Skeletal muscle satellite cell (primary cell): ENCODE results near the gene IPO11. TPM values are rescaled to one million over a fixed set of nuclear protein-coding genes. Genes with fewer than 3 reads are reported as not detected.

ENCODE experiments used
- H3K27me3 ChIP-seq: 2 replicates; pipeline ENCODE4 v1.7.0; 2013; ENCODE audit warnings: low read length; ENCODE audit not compliant: control insufficient read depth, insufficient read depth
- H3K36me3 ChIP-seq: 2 replicates; pipeline ENCODE4 v1.7.0; 2013; ENCODE audit warnings: mild to moderate bottlenecking, control low read depth, low read length; ENCODE audit not compliant: insufficient read depth
- H3K4me1 ChIP-seq: 2 replicates; pipeline ENCODE4 v1.7.0; 2013; ENCODE audit warnings: low read length; ENCODE audit not compliant: control insufficient read depth, insufficient read depth
- H3K4me2 ChIP-seq: 2 replicates; pipeline ENCODE4 v1.7.0; 2013; ENCODE audit warnings: mild to moderate bottlenecking, low read length
- H3K4me3 ChIP-seq: 2 replicates; pipeline ENCODE4 v1.7.0; 2013; ENCODE audit warnings: low read length
- H3K9ac ChIP-seq: 2 replicates; pipeline ENCODE4 v1.7.0; 2013; ENCODE audit warnings: mild to moderate bottlenecking, low read depth, low read length, moderate library complexity
- H3K9me3 ChIP-seq: replicated peaks from 2 replicates; pipeline ENCODE4 v1.7.0; 2013; ENCODE audit warnings: mild to moderate bottlenecking, control low read depth, low read length
- total RNA-seq: library from RNA; depleted of rRNA; stranded (reverse); fragments of >200 nt; gene quantifications from 2 replicates; pipeline ENCODE4 v1.2.3, GENCODE V29; 2012; rRNA removed

Gene IPO11
- total RNA-seq: 25.9 and 27.3 TPM in 2 replicates

GRCh38 chr5:62412549-62413329 lies at the start of gene IPO11:
Gene IPO11 (plus strand): TSS chr5:62412763. CDS start chr5:62437280, 24,517 bp downstream.
- H3K27me3 ChIP-seq: no peaks in the 10 kb centered on the region
- H3K9ac ChIP-seq: peak within 1 kb of the TSS; percentile 90
- H3K4me3 ChIP-seq: peak within 1 kb of the TSS; percentile 88
- peak within 1 kb of the TSS; percentile 94 for H3K4me2 ChIP-seq
- no peaks in the 10 kb centered on the region for H3K9me3 ChIP-seq
- H3K36me3 ChIP-seq: no peaks in the 10 kb centered on the region
- peaks cover 5% of the 10 kb centered on the region for H3K4me1 ChIP-seq

GRCh38 chr5:62369039-62369438 lies 43.5 kb upstream of the IPO11 start:
- peaks cover 19% of the 10 kb centered on the region for H3K36me3 ChIP-seq
- no peak overlapping the region for H3K4me3 ChIP-seq
- no peak overlapping the region for H3K9ac ChIP-seq
- H3K9me3 ChIP-seq: no peaks in the 10 kb centered on the region
- H3K27me3 ChIP-seq: no peaks in the 10 kb centered on the region
- peaks cover 6% of the 10 kb centered on the region for H3K4me1 ChIP-seq
- H3K4me2 ChIP-seq: no peak overlapping the region

- H3K36me3 ChIP-seq: peaks cover 16% of the 10 kb centered on the region
- H3K9me3 ChIP-seq: no peaks in the 10 kb centered on the region
- H3K4me2 ChIP-seq: no peak overlapping the region
- no peaks in the 10 kb centered on the region for H3K27me3 ChIP-seq
- H3K9ac ChIP-seq: no peak overlapping the region
- H3K4me1 ChIP-seq: peaks cover 12% of the 10 kb centered on the region
- no peak overlapping the region for H3K4me3 ChIP-seq
Measured at GRCh38 chr5:62371409-62371808, 41.2 kb upstream of the IPO11 start.

- H3K36me3 ChIP-seq: peaks cover 18% of the 10 kb centered on the region
- no peak overlapping the region for H3K4me3 ChIP-seq
- H3K4me1 ChIP-seq: peaks cover 12% of the 10 kb centered on the region
- H3K27me3 ChIP-seq: no peaks in the 10 kb centered on the region
- no peak overlapping the region for H3K4me2 ChIP-seq
- H3K9ac ChIP-seq: no peak overlapping the region
- no peaks in the 10 kb centered on the region for H3K9me3 ChIP-seq
Measured at GRCh38 chr5:62372600-62372999, 40.0 kb upstream of the IPO11 start.

GRCh38 chr5:62373382-62373781 lies 39.2 kb upstream of the IPO11 start:
- no peak overlapping the region for H3K4me2 ChIP-seq
- H3K4me1 ChIP-seq: peaks cover 12% of the 10 kb centered on the region
- H3K4me3 ChIP-seq: no peak overlapping the region
- no peak overlapping the region for H3K9ac ChIP-seq
- H3K36me3 ChIP-seq: peaks cover 26% of the 10 kb centered on the region
- H3K27me3 ChIP-seq: no peaks in the 10 kb centered on the region
- H3K9me3 ChIP-seq: no peaks in the 10 kb centered on the region

GRCh38 chr5:62374090-62374489 lies 38.5 kb upstream of the IPO11 start:
- Histone ChIP-seq H3K9me3 (no peaks in the 10 kb centered on the region), H3K4me3 (no peak overlapping the region), H3K4me1 (peaks cover 12% of the 10 kb centered on the region), H3K36me3 (peaks cover 33% of the 10 kb centered on the region), H3K4me2 (no peak overlapping the region), H3K27me3 (no peaks in the 10 kb centered on the region), H3K9ac (no peak overlapping the region)

- no peaks in the 10 kb centered on the region for H3K27me3 ChIP-seq
- H3K9ac ChIP-seq: no peak overlapping the region
- H3K4me2 ChIP-seq: no peak overlapping the region
- H3K4me1 ChIP-seq: peaks cover 12% of the 10 kb centered on the region
- peaks cover 35% of the 10 kb centered on the region for H3K36me3 ChIP-seq
- H3K4me3 ChIP-seq: no peak overlapping the region
- no peaks in the 10 kb centered on the region for H3K9me3 ChIP-seq
Measured at GRCh38 chr5:62375627-62376026, 36.9 kb upstream of the IPO11 start.

GRCh38 chr5:62376064-62376463 lies 36.5 kb upstream of the IPO11 start:
- Histone ChIP-seq H3K9me3 (no peaks in the 10 kb centered on the region), H3K4me2 (no peak overlapping the region), H3K36me3 (peaks cover 39% of the 10 kb centered on the region), H3K9ac (no peak overlapping the region), H3K4me3 (no peak overlapping the region), H3K4me1 (peaks cover 11% of the 10 kb centered on the region), H3K27me3 (no peaks in the 10 kb centered on the region)

GRCh38 chr5:62385131-62385530 lies 27.4 kb upstream of the IPO11 start:
- H3K4me1 ChIP-seq: peaks cover 4% of the 10 kb centered on the region
- no peaks in the 10 kb centered on the region for H3K27me3 ChIP-seq
- no peak overlapping the region for H3K9ac ChIP-seq
- no peak overlapping the region for H3K4me2 ChIP-seq
- H3K36me3 ChIP-seq: peaks cover 67% of the 10 kb centered on the region
- no peak overlapping the region for H3K4me3 ChIP-seq
- no peaks in the 10 kb centered on the region for H3K9me3 ChIP-seq

- no peak overlapping the region for H3K4me2 ChIP-seq
- no peak overlapping the region for H3K9ac ChIP-seq
- H3K9me3 ChIP-seq: no peaks in the 10 kb centered on the region
- H3K27me3 ChIP-seq: no peaks in the 10 kb centered on the region
- H3K36me3 ChIP-seq: peaks cover 71% of the 10 kb centered on the region
- no peak overlapping the region for H3K4me3 ChIP-seq
- H3K4me1 ChIP-seq: peaks cover 4% of the 10 kb centered on the region
Measured at GRCh38 chr5:62385816-62386400, 26.7 kb upstream of the IPO11 start.

GRCh38 chr5:62386824-62387223 lies 25.7 kb upstream of the IPO11 start:
- Histone ChIP-seq H3K9me3 (no peaks in the 10 kb centered on the region), H3K4me3 (no peak overlapping the region), H3K4me2 (no peak overlapping the region), H3K27me3 (no peaks in the 10 kb centered on the region), H3K36me3 (peaks cover 69% of the 10 kb centered on the region), H3K9ac (no peak overlapping the region), H3K4me1 (peaks cover 4% of the 10 kb centered on the region)
